ENCODE data around the gene CAMSAP3. TPM values are rescaled to one million over a fixed set of nuclear protein-coding genes. Genes with fewer than 3 reads are reported as not detected.
"Not testable (repeated sequence)": the region's sequence is repeated elsewhere in the genome, so short reads cannot be mapped to it uniquely, and the experiment has no call there.

CAMSAP3 gene
- total RNA-seq, result 7.0 TPM

GRCh38 chr19:7595466-7596133, at the start of gene CAMSAP3:
TSS of gene CAMSAP3 (plus strand) at chr19:7595863. CDS start at chr19:7596003, 140 bp downstream.
- peak; percentile 45 for DNase-seq

- DNase-seq, result no peak
These were observed 49.8 kb upstream of the CAMSAP3 start for GRCh38 chr19:7545904-7546303.

- DNase-seq, result no peak
These were observed 48.5 kb upstream of the CAMSAP3 start for GRCh38 chr19:7547159-7547558.

GRCh38 chr19:7549429-7550148, 46.1 kb upstream of the CAMSAP3 start:
- no peak for DNase-seq

- no peak for DNase-seq
These were observed 45.4 kb upstream of the CAMSAP3 start for GRCh38 chr19:7550169-7550770.

GRCh38 chr19:7550987-7551761, 44.5 kb upstream of the CAMSAP3 start:
- DNase-seq, result peak; percentile 95

GRCh38 chr19:7552781-7553180, 42.9 kb upstream of the CAMSAP3 start:
- DNase-seq, result no peak

- DNase-seq, result no peak
These were observed 41.1 kb upstream of the CAMSAP3 start for GRCh38 chr19:7554565-7554964.

- DNase-seq, result no peak
These were observed 40.4 kb upstream of the CAMSAP3 start for GRCh38 chr19:7554990-7555864.

GRCh38 chr19:7556696-7557315, 38.9 kb upstream of the CAMSAP3 start:
- no peak for DNase-seq

- DNase-seq, result no peak
These were observed 37.0 kb upstream of the CAMSAP3 start for GRCh38 chr19:7558667-7559066.

- DNase-seq, result no peak
These were observed 36.6 kb upstream of the CAMSAP3 start for GRCh38 chr19:7559102-7559501.

- DNase-seq, result no peak
These were observed 35.4 kb upstream of the CAMSAP3 start for GRCh38 chr19:7560255-7560654.

- DNase-seq, result no peak
These were observed 34.3 kb upstream of the CAMSAP3 start for GRCh38 chr19:7561325-7561724.

GRCh38 chr19:7562646-7563393, 32.8 kb upstream of the CAMSAP3 start:
- peak; percentile 28 for DNase-seq

- DNase-seq, result no peak
These were observed 30.8 kb upstream of the CAMSAP3 start for GRCh38 chr19:7564866-7565265.

- DNase-seq, result no peak
These were observed 30.3 kb upstream of the CAMSAP3 start for GRCh38 chr19:7565332-7565731.

- DNase-seq, result no peak
These were observed 24.9 kb upstream of the CAMSAP3 start for GRCh38 chr19:7570761-7571160.

- DNase-seq, result no peak
These were observed 20.1 kb upstream of the CAMSAP3 start for GRCh38 chr19:7575434-7576040.

- DNase-seq, result not testable (repeated sequence)
These were observed 18.2 kb upstream of the CAMSAP3 start for GRCh38 chr19:7577422-7577821.
